DMS 273 (cell line): ENCODE measurements around the gene GNA15.
"Not testable (repeated sequence)": the region's sequence is repeated elsewhere in the genome, so short reads cannot be mapped to it uniquely, and the experiment has no call there.

ENCODE experiments used
- DNase-seq: peaks from one replicate; lab custom pipeline; 2025; ENCODE audit not compliant: unreplicated experiment; lab: John Stamatoyannopoulos, UW

GNA15 gene

GRCh38 chr19:3167533-3168272, 31.9 kb downstream of the GNA15 start:
- no peak for DNase-seq

GRCh38 chr19:3171894-3172672, 36.2 kb downstream of the GNA15 start:
- no peak for DNase-seq

GRCh38 chr19:3172673-3173000, 36.8 kb downstream of the GNA15 start:
- DNase-seq, result not testable (repeated sequence)

GRCh38 chr19:3175781-3176714, 40.2 kb downstream of the GNA15 start:
- peak; percentile 70 for DNase-seq

GRCh38 chr19:3176715-3177501, 41.1 kb downstream of the GNA15 start:
- no peak for DNase-seq

- DNase-seq, result no peak
Observed at GRCh38 chr19:3178377-3178972, 42.6 kb downstream of the GNA15 start, which contains the start of gene S1PR4. Gene S1PR4 (plus strand): TSS chr19:3178769. CDS start chr19:3178793, 24 bp downstream.

GRCh38 chr19:3178973-3179738, 43.3 kb downstream of the GNA15 start:
- DNase-seq, result no peak

GRCh38 chr19:3179739-3180293, 44.0 kb downstream of the GNA15 start:
- no peak for DNase-seq

- DNase-seq, result no peak
Observed at GRCh38 chr19:3183721-3184641, 48.1 kb downstream of the GNA15 start.

GRCh38 chr19:3184847-3185460, 49.1 kb downstream of the GNA15 start:
- peak; percentile 90 for DNase-seq

GRCh38 chr19:3185461-3186159, 49.8 kb downstream of the GNA15 start, which contains the start of gene NCLN:
Gene NCLN (plus strand): TSS chr19:3185930. CDS start chr19:3186031, 101 bp downstream.
- peak; percentile 97 for DNase-seq

GRCh38 chr19:3186160-3186688, 50.4 kb downstream of the GNA15 start:
- DNase-seq, result peak; percentile 63

- no peak for DNase-seq
Observed at GRCh38 chr19:3186891-3187661, 51.2 kb downstream of the GNA15 start.

GRCh38 chr19:3187662-3188511, 52.1 kb downstream of the GNA15 start:
- no peak for DNase-seq
